ENCODE results near the gene EMC8.

Gene EMC8

DNA sequence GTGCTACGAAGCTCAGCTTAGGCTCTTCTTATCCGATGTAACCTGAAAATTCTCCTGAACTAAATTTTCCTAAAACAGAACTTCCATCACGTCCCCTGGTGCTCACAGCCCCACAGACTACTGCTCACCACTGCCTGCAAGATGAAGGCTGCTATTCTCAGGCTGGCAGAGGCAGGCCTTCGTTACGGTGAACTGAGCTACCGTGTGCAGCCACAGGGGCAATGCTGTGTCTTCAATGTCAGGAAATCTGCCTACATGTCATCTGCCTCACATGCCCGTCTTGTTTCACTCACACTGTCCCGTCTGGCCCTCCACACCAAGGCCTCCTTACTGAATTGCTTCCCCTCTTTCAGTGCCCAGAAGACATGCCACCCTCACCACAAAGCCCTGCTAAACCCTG lies 15.9 kb downstream of the EMC8 start:
- no peak overlapping the region for H3K4me3 ChIP-seq (ENCODE audit: low read depth, low read length)

DNA sequence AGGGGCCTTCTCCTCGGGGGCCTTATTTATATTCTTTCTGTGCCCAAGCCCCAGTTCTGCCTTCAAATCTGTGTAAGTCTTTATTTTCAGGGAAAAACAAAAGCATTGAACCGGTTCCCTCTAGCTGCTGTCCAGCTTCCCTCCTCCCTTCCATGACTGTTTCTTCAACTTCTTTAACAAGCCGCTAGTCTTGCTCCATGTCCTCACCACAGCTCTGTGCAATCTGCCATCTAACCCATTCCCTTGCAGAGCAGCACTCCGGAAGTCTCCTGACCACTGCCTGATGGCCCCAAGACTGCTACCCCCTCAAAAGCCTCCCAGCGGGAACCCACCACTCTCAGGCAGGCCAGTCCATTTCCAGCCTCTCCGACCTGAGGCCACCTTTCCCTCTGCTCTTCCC lies 16.9 kb downstream of the EMC8 start:
- DNase-seq (ENCODE audit: low read depth): no peak
- H3K4me3 ChIP-seq (ENCODE audit: low read depth, low read length): no peak overlapping the region
- TF ChIP-seq, protein P1, sequence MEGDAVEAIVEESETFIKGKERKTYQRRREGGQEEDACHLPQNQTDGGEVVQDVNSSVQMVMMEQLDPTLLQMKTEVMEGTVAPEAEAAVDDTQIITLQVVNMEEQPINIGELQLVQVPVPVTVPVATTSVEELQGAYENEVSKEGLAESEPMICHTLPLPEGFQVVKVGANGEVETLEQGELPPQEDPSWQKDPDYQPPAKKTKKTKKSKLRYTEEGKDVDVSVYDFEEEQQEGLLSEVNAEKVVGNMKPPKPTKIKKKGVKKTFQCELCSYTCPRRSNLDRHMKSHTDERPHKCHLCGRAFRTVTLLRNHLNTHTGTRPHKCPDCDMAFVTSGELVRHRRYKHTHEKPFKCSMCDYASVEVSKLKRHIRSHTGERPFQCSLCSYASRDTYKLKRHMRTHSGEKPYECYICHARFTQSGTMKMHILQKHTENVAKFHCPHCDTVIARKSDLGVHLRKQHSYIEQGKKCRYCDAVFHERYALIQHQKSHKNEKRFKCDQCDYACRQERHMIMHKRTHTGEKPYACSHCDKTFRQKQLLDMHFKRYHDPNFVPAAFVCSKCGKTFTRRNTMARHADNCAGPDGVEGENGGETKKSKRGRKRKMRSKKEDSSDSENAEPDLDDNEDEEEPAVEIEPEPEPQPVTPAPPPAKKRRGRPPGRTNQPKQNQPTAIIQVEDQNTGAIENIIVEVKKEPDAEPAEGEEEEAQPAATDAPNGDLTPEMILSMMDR (IDR thresholded peaks at IDR 0.05; ENCODE audit: control insufficient read depth, extremely low read depth, insufficient read depth): no peak

More for the DNA sequence above, 15.9 kb downstream of the EMC8 start:
- DNase-seq (ENCODE audit: low read depth): no peak
- TF ChIP-seq, protein P1 (IDR thresholded peaks at IDR 0.05; ENCODE audit: control insufficient read depth, extremely low read depth, insufficient read depth): no peak

DNA sequence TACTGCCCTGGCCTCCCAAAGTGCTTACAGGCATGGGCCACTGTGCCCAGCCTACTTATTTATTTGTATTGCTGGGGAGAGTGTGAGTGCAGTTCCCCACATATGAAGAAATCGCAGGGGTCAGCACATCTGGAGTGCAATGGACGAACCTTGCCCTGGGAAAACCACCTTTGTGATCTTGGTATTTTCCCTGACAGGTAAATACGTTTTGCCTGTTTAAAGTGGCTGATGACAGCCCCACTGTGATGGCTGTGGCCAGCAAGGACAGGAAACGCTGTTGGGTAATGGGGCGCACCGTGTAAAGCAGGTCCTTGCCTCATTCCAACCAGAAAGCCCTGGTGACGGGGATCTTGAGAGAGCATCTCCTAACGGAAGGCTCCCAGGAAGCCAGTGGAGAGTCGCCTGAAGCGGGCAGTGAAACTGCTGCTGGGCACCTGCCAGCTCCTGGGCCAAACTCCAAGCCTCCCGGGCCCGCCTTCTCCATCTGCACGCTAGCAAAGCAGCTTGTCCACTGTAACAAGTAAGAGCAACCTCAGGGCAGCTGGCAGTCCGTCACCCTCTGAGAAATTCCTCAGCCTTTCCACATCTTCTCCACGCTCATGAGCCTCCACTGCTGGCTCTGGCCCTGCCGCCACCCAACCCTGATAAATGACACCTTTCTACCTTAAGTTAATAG lies 17.5 kb downstream of the EMC8 start:
- TF ChIP-seq, protein P1 (IDR thresholded peaks at IDR 0.05; ENCODE audit: control insufficient read depth, extremely low read depth, insufficient read depth): no peak
- H3K4me3 ChIP-seq (ENCODE audit: low read depth, low read length): no peak overlapping the region
- peak; percentile 75 for DNase-seq (ENCODE audit: low read depth)

GRCh38 chr16:85781156-85781555 lies 18.2 kb downstream of the EMC8 start:
- peak; percentile 56 for DNase-seq (ENCODE audit: low read depth)
- TF ChIP-seq, protein P1 (IDR thresholded peaks at IDR 0.05; ENCODE audit: control insufficient read depth, extremely low read depth, insufficient read depth): no peak
- no peak overlapping the region for H3K4me3 ChIP-seq (ENCODE audit: low read depth, low read length)

GRCh38 chr16:85780281-85780680 lies 19.1 kb downstream of the EMC8 start:
- no peak for DNase-seq (ENCODE audit: low read depth)
- TF ChIP-seq, protein P1 (IDR thresholded peaks at IDR 0.05; ENCODE audit: control insufficient read depth, extremely low read depth, insufficient read depth): no peak
- H3K4me3 ChIP-seq (ENCODE audit: low read depth, low read length): no peak overlapping the region

- TF ChIP-seq, protein P1 (IDR thresholded peaks at IDR 0.05; ENCODE audit: control insufficient read depth, extremely low read depth, insufficient read depth): no peak
- DNase-seq (ENCODE audit: low read depth): no peak
- no peak overlapping the region for H3K4me3 ChIP-seq (ENCODE audit: low read depth, low read length)
Measured at GRCh38 chr16:85778873-85779272, 20.5 kb downstream of the EMC8 start.

Data from LNCaP clone FGC (cell line).